ENCODE measurements around the gene KLF6. TPM values are rescaled to one million over a fixed set of nuclear protein-coding genes. Genes with fewer than 3 reads are reported as not detected.
A peak's percentile ranks its signal among the peaks of the same experiment; 100 is the strongest.

KLF6 gene
- total RNA-seq (2011; cell fraction: chromatin; rRNA removed; ENCODE audit: low replicate concordance): 54.5 and 86.4 TPM in 2 replicates
- 136 and 139 TPM in 2 replicates for total RNA-seq (2011; cell fraction: nucleolus; rRNA removed)
- total RNA-seq (2011; cell fraction: nucleoplasm; rRNA removed): 92.4 and 113 TPM in 2 replicates
- total RNA-seq (2014; rRNA removed) (6.9 and 10.3 TPM in 2 replicates), total RNA-seq (2014; rRNA removed; fragmentation: Illumina TruSeq; extraction: Trizol) (7.4 and 8.0 TPM in 2 replicates), total RNA-seq (2015; rRNA removed; fragmentation: Illumina TruSeq; extraction: Trizol) (4.5 TPM in 2 replicates), total RNA-seq (2021) (23.9 and 25.2 TPM in 2 replicates), polyA plus RNA-seq (2011; rRNA removed) (11.7 and 19.1 TPM in 2 replicates), polyA plus RNA-seq (2014; fragmentation: Illumina TruSeq; extraction: Trizol) (11.1 and 12.6 TPM in 2 replicates), polyA plus RNA-seq (2014; fragmentation: Nextera tagmentation; extraction: Ambion mirVana) (1 to 10 TPM; 3.2 to 3.7 TPM), polyA plus RNA-seq (2014; rRNA removed) (8.6 and 10.2 TPM in 2 replicates), polyA minus RNA-seq (2011; rRNA and poly(A)+ RNA removed) (33.0 and 43.0 TPM in 2 replicates), Bru-seq, nascent RNA (percentile 97 among the genes with signal in this experiment), BruChase-seq, experiment 1, labeled RNA remaining after a 2-hour chase (percentile 95 among the genes with signal in this experiment), BruChase-seq, experiment 2, labeled RNA remaining after a 6-hour chase (percentile 95 among the genes with signal in this experiment)
- polyA plus RNA-seq (2011; cell fraction: cytosol; rRNA removed): 6.6 and 12.0 TPM in 2 replicates
- polyA plus RNA-seq (2011; cell fraction: nucleus; rRNA removed): 52.6 and 53.4 TPM in 2 replicates
- polyA plus RNA-seq (2012): 14.7 and 29.2 TPM in 2 replicates
- 10.3 and 16.2 TPM in 2 replicates for polyA minus RNA-seq (2011; cell fraction: cytosol; rRNA and poly(A)+ RNA removed)
- polyA minus RNA-seq (2011; cell fraction: nucleus; rRNA and poly(A)+ RNA removed): 87.2 and 133 TPM in 2 replicates
- long read RNA-seq, experiment 1, full-length matches to known transcripts: 55 of 93 reads
- long read RNA-seq, experiment 1, partial matches to known transcripts: 18 of 93 reads
- long read RNA-seq, experiment 1, other reads (novel, unspliced or antisense): 20 of 93 reads
- long read RNA-seq, experiment 2, full-length matches to known transcripts: 2 of 9 reads
- long read RNA-seq, experiment 2, partial matches to known transcripts: 0 of 9 reads
- long read RNA-seq, experiment 2, other reads (novel, unspliced or antisense): 7 of 9 reads
- long read RNA-seq, experiment 3, full-length matches to known transcripts: 26 of 26 reads
- long read RNA-seq, experiment 3, partial matches to known transcripts: 0 of 26 reads
- long read RNA-seq, experiment 3, other reads (novel, unspliced or antisense): 0 of 26 reads

GRCh38 chr10:3784510-3785250, at the start of gene KLF6:
Gene KLF6, minus strand, starts transcription at chr10:3785209. Its CDS starts 195 bp downstream, at chr10:3785014.
- Histone ChIP-seq H3K36me3 (ENCODE audit: control insufficient read depth, insufficient read depth, low read length) (peaks cover 31% of the 10 kb centered on the region), H2AFZ (ENCODE audit: low read depth, low read length) (peak within 1 kb of the TSS; percentile 55), H3K9ac (ENCODE audit: insufficient read depth in 1 of 2, low read depth in 2 of 2, low read length in 2 of 2) (peak within 1 kb of the TSS; percentile 96 to 98), H4K20me1 (replicated peaks; ENCODE audit: control insufficient read depth, insufficient read depth, low read length) (peaks cover 43% of the 10 kb centered on the region), H3K4me2 (ENCODE audit: insufficient read depth, low read length) (peak within 1 kb of the TSS; percentile 88), H3K9me1 (ENCODE audit: control insufficient read depth, insufficient read depth, low read length) (peaks cover 20% of the 10 kb centered on the region), H3K4me3 (peak within 1 kb of the TSS; percentile 92), H3K27me3 (ENCODE audit: control insufficient read depth in 2 of 2, insufficient read depth in 2 of 2, low read length in 2 of 2) (no peaks in the 10 kb centered on the region), H3K9me3 (replicated peaks; ENCODE audit: control insufficient read depth, insufficient read depth, low read depth, low read length) (no peaks in the 10 kb centered on the region), H3K4me1 (replicated peaks in 1 of 2; ENCODE audit: control insufficient read depth in 2 of 2, insufficient read depth in 2 of 2, low read length in 2 of 2) (peaks cover 20 to 34% of the 10 kb centered on the region in 2 experiments; a peak in 4 of 5 replicates), H3K79me2 (ENCODE audit: control insufficient read depth, insufficient read depth, low read length) (peaks cover 53% of the 10 kb centered on the region), H3K27ac (ENCODE audit: extremely low read depth, low read depth, low read length) (peak within 1 kb of the TSS; percentile 97)
- peak in 3 of 4 experiments; percentile 44 to 62 (median 50) for DNase-seq (ENCODE audit: extremely low read depth in 1 of 4, low spot score in 3 of 4)
- CTCF ChIA-PET (ENCODE audit: low intra/inter-chr PET ratio): interaction anchor here (0.6 kb wide), 1 partner anchor 26 kb away, joined by 4 read pairs; no protein-coding TSS in a partner anchor
- BruUV-seq (replicated peaks): TSS peak; percentile 42
- FAIRE-seq: no peak
- POLR2A ChIA-PET: interaction anchor here (0.5 to 3.3 kb wide), 91 partner anchors 9 to 1876 kb away, joined by 3 to 60 read pairs (median 4); partner anchors contain the start of gene PITRM1
- ATAC-seq: peak; percentile 28
- under 1% methylated on average over 60 of the region's 69 CpGs for WGBS (ENCODE audit: insufficient coverage, low coverage, missing lambda C conversion rate)
- in situ Hi-C loops (cut with MboI) (no loop called here), intact Hi-C loops (cut with micrococcal nuclease) (loop anchor here (5.0 kb wide), 2 partner anchors 117 to 143 kb away; no protein-coding TSS in a partner anchor)
- TF ChIP-seq TAF1 (IDR thresholded peaks at IDR 0.05; ENCODE audit: control insufficient read depth, extremely low read depth, insufficient read depth, low read length, severe bottlenecking) (peak; percentile 46), RAD21 (CRISPR knock-in tag; conservative IDR thresholded peaks at IDR 0.05 in 1 of 2, IDR thresholded peaks at IDR 0.05 in 1 of 2) (no peak), YY1 (IDR thresholded peaks at IDR 0.05; ENCODE audit: borderline replicate concordance in 1 of 3, control insufficient read depth in 1 of 3, extremely low read depth in 1 of 3, insufficient read depth in 3 of 3, insufficient read length in 1 of 3, insufficient replicate concordance in 2 of 3, low read depth in 1 of 3, low read length in 2 of 3) (peak in 1 of 3 experiments; percentile 56), TAF7 (tag; IDR thresholded peaks at IDR 0.05) (0 out of 2 replicates have a peak, but pooled peaks have one; percentile 11), NONO (IDR thresholded peaks at IDR 0.05; ENCODE audit: low read depth in 2 of 2, low read length in 1 of 2) (peak in 1 of 2 experiments; percentile 49; a peak in 1 of 4 replicates), BRD4 (IDR thresholded peaks at IDR 0.05) (no peak), PCBP1 (IDR thresholded peaks at IDR 0.05; ENCODE audit: low read depth, low read length, poor library complexity, severe bottlenecking) (peak; percentile 4), AFF4 (CRISPR knock-in tag; IDR thresholded peaks at IDR 0.05) (no peak; the same call in 1 of the 2 replicates)

All from K562 (cell line).